Ureter (tissue), 1 donor: ENCODE data around the gene HOXA5. TPM values are rescaled to one million over a fixed set of nuclear protein-coding genes. Genes with fewer than 3 reads are reported as not detected.

Source experiments
- DNase-seq: peaks from one replicate; pipeline ENCODE4 v3.0.0-alpha.2; 2020; ENCODE audit warnings: low spot score
- total RNA-seq: library from RNA; stranded (reverse); gene quantifications from one replicate; pipeline ENCODE4 v1.2.4, GENCODE V29; 2023
- donor health status: DM: yes; HTN: yes; CAD: no.

The HOXA5 gene
- total RNA-seq, 1 donor from 2014 or later, result 10.4 TPM

DNA sequence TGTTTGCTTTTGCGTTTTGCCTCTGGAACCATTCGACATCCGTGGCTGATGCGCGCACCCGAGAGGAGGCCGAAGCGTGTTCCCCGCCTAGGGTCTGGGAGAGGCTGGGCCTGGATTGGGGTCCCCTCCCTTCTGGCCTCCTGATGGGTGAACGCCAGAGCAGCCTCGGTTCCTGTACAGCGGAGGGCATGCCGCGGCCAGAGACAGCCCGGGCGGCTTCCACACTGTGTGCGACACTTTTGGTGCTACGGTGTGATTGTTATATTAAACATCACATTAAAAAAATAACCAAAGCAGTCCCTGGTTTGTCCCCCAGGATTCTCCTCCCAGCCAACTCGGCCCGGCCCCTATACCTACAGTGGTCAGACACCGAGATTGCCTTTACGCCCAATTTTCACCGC is 16.7 kb upstream of the HOXA5 start:
- DNase-seq, result peak; percentile 44

DNA sequence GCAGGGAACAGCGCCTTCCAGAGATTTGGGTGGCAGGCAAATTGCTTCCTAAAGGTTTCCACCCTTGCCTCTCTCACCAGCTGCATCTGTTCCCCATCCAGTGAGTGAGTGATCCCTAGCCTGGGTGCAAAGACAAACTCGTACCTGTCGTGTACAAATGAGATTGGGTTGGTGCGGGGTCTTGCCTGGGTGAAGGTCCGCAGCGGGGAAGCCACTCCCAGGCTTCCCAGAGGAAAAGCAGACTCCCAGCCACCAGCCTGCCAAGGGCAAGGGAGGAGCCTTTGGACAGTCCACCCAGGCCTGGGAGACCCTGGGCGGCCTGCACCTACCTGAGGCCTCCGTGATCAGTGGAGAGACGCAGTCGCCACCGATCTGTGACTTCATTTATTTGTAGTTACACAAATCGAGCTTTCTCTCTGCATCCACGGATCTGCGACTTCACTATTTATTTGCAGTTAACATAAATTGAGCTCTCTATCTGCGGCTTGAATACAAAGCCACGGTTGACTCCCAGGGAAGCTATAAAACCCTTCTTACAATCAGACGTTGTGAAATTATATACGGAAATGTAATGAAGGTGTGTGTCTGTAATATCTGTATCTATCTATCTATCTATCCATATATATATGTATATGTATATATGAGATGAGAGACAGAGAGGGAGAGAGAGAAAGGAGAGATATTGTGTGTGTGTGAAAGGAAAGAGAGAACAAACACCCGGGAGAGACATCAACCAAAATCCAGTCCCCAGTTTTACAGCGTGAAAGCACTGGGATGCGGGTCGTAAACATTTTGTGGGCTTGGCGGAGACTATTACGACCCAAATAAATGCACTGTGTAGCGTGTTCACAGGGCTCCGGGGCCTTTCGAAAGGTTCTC is 16.0 kb upstream of the HOXA5 start:
- DNase-seq, result peak; percentile 37

DNA sequence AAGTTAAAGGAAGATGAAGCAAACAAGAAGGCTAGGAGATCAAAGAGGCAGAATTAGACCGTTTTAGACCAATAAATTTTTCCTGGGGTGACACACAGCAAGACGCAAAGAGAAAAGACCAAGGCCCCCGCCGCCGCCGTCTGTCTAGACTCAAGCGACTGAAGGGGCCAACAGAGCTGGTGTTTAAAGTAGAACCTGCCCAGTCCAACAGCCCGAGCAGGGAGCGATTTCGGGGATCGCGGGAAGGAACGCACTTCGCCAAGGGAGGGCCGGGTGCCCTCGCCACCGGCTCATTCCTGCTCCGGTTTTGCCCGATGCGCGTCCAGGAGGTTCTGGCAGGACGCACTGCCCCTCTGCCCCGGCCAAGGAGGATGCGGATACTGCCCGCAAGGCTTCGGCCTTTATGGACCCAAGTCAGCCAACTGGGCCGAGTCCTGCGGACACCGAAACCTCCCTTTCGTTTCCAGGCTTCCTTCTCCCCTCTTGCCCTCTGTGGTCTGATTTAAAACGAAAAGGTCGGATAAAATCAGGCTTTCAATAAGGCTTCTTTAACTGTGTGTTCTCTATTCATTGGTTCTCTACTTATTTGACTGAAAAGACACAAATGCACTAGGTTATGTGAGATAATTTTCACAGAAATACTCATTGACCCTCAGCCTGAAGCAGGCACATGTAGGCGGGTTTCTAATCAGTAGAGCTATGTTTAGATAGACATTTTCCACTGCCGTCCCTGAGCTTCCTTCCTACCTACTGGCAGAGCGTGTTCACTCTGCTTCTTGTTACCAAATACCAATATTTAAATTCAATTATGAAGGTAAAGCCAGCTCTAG is 15.2 kb upstream of the HOXA5 start:
- peak; percentile 46 for DNase-seq

DNA sequence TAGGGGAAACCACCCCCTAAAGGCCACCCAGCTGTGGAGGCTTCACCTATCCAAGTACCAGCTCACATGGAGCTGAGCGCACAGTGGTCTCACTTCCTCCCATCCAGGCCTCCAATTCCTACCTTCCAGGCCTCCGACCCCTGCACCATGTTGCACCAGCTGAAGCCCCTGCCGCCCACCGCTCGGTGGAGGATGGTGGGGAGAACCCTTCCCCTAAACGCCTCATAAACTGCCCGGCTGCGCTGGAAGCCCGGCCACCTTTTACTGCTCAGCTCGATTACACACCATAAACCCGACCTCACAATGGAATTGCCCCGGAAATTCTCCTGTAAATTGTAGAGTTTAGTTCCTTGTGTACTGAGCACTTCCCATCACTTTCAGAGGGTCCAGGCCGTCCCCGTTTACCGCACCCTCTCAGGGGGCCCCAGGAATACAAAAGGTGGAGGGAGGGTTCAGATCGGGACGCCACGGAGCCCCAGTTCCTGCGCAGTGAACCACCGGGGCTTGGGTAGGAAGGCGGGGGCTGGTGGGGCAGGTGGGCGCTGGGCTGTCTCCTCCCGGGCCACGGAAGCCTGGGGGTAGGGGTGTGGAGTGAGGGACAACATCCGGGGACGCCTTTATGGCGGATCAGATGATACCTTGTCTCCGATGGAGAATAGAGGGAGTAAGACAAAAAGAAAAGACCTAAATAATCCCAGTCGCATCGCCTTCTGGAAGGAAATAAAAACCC is 14.4 kb upstream of the HOXA5 start:
- DNase-seq, result peak; percentile 29

DNA sequence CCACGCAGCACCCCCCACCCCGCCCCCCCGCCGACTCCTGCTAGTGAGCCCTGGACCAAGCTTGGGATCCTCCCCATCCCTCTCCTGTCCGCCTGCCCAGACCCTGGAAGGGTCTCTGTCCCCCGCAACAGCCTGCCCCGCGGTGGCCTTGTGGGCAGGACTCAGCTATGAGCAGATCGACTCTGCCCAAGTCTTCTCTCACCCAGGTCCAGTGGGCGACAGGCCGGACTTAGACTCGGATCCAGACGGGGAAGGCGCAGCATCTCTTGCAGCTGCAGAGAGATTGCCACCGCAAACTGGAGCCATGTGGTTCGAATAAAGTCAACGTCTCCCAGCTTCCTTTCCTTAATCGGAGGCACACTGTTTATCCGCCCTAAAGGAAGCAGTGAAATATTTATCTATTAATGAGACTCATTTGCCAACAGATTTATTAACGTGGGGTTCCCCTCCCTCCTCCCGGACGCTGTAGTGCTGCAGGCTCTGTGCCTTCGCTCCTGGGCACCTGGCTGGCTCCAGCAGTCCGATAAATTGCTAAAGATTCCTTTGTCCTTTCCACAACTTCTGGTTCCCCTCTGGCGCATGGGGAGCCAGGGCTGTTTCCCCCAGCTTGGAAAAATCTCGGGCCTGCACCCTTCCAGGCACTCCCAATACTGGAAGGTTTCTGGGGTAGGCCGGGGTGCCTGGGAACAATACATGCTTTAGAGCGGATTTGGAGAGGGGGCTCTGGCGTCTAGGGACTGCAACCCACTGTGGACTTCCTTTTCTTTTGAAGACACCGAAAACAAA is 13.6 kb upstream of the HOXA5 start:
- DNase-seq, result no peak

DNA sequence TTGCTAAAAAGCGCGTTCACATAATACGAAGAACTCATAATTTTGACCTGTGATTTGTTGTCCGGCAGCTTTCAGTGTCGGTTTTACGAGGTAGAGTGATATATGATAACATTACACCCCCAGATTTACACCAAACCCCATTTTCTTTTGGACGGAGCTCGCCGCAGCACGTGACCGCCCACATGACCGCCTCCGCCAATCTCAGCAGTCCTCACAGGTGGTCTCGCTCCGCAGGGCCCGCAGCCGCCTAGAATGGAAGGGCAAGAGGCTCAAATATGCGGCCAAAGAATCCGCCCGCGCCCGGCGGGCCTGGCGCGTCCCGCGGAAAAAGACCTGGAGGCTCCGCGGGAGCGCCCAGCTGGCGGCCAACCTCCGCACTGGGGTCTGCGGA is 13.0 kb upstream of the HOXA5 start, which contains the start of gene HOXA7:
Gene HOXA7 (minus strand): TSS at position 168 of the 391 bp plus-strand sequence. CDS start 130 bp downstream, at position 38.
- peak; percentile 82 for DNase-seq

DNA sequence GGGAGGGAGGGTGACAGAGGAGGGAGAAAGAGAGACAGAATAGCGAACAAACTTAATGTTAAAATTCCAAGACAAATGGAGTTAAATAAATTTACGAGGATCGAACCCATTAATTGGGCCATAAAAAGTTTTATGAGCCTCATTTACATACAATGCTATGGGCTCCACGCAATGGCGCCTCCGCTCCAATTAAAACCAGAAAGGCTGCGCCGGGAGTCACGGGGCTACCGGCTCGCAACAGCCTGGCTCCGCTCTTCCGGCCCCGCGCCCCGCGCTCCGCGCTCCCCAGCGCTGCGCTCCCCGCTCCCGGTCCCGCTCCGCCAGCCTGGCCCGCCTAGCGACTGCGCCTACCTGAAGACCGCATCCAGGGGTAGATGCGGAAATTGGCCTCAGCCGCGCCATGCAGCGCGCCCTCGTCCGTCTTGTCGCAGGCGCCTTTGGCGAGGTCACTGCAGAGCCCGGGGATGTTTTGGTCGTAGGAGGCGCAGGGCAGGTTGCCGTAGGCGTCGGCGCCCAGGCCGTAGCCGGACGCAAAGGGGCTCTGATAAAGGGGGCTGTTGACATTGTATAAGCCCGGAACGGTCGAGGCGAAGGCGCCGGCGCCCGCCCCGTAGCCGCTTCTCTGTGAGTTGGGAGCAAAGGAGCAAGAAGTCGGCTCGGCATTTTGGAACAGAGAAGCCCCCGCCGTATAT is 12.5 kb upstream of the HOXA5 start:
- peak; percentile 46 for DNase-seq

DNA sequence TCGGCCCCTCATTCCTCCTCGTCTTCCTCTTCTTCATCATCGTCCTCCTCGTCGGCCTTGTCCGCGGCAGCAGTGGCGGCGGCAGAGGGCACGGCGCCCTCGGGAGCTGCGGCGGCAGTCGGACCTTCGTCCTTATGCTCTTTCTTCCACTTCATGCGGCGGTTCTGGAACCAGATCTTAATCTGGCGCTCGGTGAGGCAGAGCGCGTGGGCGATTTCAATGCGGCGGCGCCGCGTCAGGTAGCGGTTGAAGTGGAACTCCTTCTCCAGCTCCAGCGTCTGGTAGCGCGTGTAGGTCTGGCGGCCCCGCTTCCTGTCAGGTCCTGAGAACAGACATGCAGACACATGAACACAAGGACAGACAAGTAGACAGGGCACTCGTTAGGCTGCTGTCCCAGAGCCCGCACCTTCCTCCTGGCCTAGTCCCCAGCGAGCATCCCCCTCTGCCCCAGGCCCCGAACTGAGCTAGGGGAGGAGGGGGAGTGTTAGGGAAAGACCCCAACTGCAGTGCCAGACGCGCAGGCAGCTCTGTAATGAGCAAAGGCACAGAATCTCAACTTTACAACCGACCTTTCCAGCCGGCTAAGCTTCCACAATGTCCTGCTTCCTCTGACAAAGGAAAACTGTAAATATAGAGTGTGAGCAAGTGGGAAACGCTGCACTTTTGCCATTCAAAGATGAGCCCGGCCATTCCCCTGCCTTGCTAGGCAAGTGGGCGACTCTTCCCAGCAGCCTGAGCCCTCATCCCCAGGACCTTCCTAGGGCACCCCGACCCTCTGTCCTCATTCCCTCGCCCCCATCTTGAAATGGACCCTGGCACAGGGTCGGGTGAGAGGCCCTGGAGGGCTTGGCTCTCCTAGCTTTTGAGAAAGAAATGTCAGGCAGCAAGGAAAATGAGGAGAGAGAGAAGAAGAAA is 11.7 kb upstream of the HOXA5 start:
- DNase-seq, result peak; percentile 49

DNA sequence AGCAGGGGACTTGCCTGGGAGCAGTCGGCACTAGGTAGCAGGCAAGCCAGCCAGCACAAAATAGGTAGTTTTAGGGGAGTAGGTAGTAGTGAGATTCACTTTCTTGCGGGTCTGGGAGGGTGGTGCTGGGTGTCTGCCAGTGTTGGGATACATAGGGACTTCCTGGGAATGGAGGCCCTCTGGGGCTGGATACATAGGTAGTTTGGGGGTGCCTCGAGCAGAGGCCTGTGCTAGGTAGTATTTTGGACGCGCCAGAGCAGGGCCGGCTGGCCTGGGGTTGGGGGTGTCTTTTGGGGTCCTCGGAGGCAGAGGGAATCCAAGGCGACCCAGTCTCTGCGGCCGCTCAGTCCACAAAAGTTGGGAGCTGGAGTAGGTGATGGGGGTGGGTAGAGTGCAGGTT is 10.9 kb upstream of the HOXA5 start:
- DNase-seq, result no peak

DNA sequence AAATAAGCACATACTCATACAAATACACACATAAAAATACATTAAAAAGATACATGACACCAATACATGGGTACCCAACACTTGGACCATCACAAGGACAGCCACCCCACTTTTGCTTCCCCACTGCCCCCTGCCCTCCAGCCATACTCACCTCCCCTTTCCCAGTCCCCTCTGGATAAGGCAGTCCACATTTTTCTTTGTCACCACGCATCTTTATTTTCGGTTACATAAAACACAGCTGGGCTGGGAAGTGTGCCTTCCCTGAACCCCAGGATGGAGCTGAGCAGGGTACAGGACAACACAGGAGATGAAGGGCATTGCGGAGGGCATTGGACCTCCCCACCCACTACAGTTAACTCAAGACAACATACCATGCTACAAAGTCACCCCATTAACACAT is 10.0 kb upstream of the HOXA5 start:
- no peak for DNase-seq

DNA sequence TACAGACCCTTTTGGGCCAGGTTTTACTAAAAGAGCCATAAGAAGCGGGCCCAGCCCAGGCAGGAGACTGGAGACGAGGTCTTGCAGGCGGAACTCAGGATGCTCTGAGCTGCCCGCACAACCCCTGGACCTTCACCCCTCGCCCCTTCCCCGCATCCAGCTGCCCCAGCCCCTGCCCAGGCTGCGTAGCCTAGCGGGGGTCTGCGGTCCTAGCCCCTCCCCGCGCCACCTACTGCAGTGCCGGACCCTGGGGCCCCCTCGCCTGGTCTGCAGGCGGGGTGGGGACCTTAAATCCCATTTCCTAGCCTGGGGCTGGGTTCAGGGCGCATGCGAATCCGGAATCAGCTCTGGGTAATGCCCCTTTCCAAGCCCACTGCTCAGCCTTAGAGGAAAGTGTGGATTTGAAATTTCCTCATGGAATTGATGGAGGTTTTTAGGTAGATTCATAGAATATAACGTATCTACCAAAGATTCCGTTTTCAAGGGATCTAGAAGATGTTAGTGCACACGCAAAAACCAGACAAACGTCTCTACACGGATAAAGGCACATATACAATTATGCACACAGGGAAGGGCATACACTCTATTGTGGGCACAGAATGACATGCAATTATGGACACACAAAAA is 9.4 kb upstream of the HOXA5 start:
- no peak for DNase-seq

DNA sequence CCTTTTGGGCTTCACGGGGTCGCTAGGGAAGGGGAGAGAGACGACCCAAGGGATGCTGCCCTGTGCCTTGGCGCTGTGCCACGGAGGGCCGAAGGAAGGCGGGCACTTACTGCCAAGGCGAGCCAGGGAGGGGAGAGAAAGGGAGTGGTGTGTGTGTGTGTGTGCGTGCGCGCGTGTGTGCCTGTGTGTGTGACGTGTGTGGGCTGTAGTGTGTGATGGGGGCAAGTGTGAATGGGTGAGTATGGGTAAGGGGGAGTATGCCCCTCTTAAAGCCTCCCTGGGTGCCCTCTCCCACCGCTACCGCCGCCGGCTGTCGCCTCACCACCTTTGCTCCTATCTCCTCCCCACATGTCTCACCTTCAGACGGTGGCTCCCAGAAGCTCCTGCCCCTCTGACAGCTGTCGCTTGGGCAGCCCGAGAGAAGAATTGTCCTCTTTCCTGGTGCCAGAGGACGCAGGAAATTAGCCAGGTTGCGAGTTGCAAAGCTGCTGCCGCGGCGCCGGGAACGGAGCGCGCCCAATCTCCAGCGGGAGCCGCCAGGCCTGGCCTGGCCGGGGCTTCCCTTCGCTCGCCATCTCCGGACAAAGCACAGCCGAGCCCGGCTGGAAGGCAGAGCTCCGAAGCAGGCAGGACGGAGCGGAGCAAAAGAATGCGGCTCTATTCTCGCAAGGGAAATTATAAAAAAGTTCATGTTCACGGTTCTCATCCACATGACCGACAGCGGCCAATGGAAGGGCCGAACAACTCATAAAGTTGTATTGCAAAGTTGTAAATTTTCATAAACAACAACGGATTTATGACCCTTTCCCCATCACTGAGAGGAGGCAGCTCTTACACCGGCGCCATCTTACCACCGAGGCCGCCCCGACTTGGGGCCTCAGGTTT is 8.7 kb upstream of the HOXA5 start, which contains the start of gene HOXA3:
Gene HOXA3 (minus strand): TSS at position 653 of the 885 bp plus-strand sequence. CDS start 41,943 bp downstream, outside the sequence.
- DNase-seq, result peak; percentile 70

DNA sequence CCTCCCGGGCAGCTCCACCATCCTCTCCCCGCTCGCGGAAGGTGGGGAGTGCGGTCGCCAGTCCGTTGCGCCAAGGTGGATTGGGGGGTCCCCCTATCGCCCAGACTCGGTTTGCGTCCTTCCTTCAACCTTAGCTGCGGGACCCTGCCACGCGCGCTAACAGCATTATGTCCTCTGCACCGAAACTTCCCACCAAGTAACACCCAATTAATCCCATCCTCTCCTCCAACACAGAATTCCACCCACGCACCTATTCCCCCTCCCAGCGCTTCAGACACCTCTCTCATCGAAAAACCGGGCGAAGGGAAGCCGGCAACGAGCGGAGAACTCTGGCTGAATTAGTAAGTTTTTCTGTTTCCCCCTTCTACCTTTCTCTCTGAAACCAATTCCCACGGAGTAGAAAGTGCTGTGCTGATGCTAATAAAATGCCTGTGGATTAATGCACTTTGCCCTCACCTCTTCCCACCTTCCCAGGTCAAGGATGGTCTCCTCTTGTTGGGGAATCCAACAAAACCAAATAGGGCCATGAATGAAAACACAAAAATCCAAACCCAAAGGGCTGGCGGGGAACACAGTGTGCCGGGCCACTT is 8.0 kb upstream of the HOXA5 start:
- DNase-seq, result no peak

DNA sequence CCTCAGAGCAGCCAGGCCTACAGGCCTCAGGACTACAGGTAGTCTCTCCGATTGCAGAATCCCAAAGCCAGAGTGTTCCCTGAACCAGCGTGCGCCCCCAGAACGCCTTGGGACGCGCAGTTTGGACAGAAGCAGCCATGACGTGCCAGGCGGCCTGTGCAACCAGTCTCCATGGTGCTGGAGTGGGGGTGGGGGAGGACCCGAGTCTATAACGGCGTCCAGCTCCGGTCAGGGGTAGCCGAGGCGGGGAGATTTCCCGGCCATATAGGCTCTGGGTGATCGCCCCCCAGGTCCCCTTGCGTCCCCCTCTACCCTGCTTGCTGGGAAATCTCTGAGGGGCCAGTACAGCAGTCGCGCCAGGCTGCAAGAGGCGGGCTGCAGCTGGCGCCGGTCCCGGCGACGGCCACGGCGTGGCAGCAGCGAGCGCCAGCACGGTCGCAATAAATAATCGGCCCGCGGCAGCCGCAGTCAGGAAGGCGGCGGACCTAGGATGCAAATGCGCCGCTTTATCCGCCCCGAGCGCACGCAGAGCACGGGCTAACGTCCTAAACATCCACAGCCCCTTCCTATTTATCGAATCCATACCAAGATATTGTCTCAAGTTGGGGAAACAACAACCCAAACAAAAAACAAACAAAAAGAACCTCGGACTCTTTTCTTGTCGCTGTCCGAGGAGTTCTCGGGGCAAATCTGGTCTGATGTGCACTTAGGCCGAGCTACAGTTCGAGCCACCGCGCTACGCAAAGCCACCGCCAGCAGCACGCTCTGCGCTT is 7.3 kb upstream of the HOXA5 start:
- peak; percentile 79 for DNase-seq

DNA sequence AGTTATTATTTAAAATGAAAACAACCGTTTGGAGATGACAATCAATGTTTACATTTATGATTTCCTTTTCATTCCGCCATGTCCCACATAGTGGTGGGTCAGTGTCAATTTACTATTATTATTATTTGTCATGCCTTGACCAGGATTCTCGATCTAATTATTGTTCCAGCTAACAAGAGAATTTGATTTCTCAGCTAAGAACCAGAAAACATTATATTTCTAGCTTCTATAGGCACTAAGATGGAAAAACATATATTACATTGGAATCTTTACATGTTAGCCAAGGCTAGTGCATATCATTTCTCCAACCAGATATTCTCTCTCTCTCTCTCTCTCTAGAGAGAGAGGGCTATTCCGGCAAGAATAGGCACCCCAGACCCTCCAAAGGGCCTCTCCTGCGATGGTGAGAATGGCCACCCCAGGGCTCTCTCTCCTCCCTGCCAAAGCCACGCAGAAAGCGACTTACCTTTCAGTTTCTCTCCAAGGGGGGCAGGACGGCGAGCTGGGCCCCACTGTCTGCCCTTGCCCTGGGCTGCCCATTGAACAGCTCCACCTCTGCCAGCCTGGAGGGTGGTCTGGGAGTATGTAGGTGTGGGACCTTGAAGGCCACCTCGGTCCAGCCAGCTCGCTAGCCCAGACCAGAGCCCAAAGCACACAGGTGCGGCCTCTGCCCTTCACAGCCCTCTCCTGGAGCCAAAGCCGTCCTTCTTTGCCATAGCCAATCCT is 6.5 kb upstream of the HOXA5 start:
- DNase-seq, result peak; percentile 43
